GM23248 (cell line): ENCODE data around the gene CABP4. TPM values are rescaled to one million over a fixed set of nuclear protein-coding genes. Genes with fewer than 3 reads are reported as not detected.

Source experiments
- DNase-seq: peaks from one replicate; pipeline ENCODE4 v3.0.0-alpha.2; 2015
- H2AFZ ChIP-seq: fragments of 200-600 bp; sonication (generic); 2 replicates; pipeline ENCODE4 v1.6.1; 2016; ENCODE audit warnings: antibody characterized with exemption
- H3F3A ChIP-seq: fragments of 200-600 bp; sonication (generic); 2 replicates; pipeline ENCODE4 v1.6.1; 2016; ENCODE audit warnings: mild to moderate bottlenecking, antibody characterized with exemption, mixed run types; ENCODE audit not compliant: insufficient read depth
- H3K27ac ChIP-seq: fragments of 200-600 bp; sonication (generic); 2 replicates; pipeline ENCODE4 v1.5.1; 2016; ENCODE audit warnings: mild to moderate bottlenecking
- H3K27me3 ChIP-seq: fragments of 200-600 bp; sonication (generic); replicated peaks from 2 replicates; pipeline ENCODE4 v1.6.1; 2016; ENCODE audit warnings: mild to moderate bottlenecking; ENCODE audit not compliant: insufficient read depth
- H3K36me3 ChIP-seq: fragments of 200-600 bp; sonication (generic); 2 replicates; pipeline ENCODE4 v1.6.1; 2016; ENCODE audit warnings: low read depth, mild to moderate bottlenecking
- H3K4me1 ChIP-seq: fragments of 200-600 bp; sonication (generic); 2 replicates; pipeline ENCODE4 v1.6.1; 2016; ENCODE audit warnings: mild to moderate bottlenecking; ENCODE audit not compliant: insufficient read depth
- H3K4me2 ChIP-seq: fragments of 200-600 bp; sonication (generic); one replicate; pipeline ENCODE4 v1.6.1; 2016; ENCODE audit warnings: mild to moderate bottlenecking; ENCODE audit not compliant: unreplicated experiment
- H3K4me3 ChIP-seq: fragments of 200-600 bp; sonication (generic); 2 replicates; pipeline ENCODE4 v1.5.1; 2016; ENCODE audit warnings: mild to moderate bottlenecking
- H3K79me2 ChIP-seq: fragments of 200-600 bp; sonication (generic); 2 replicates; pipeline ENCODE4 v1.6.1; 2016; ENCODE audit warnings: mild to moderate bottlenecking; ENCODE audit not compliant: insufficient read depth
- H3K9ac ChIP-seq: fragments of 200-600 bp; sonication (generic); 2 replicates; pipeline ENCODE4 v1.6.1; 2016; ENCODE audit warnings: mild to moderate bottlenecking
- H3K9me2 ChIP-seq: fragments of 200-600 bp; sonication (generic); 2 replicates; pipeline ENCODE4 v1.6.1; 2016; ENCODE audit warnings: mixed run types, mild to moderate bottlenecking, moderate library complexity; ENCODE audit not compliant: insufficient read depth
- H3K9me3 ChIP-seq: fragments of 200-600 bp; sonication (generic); one replicate; pipeline ENCODE4 v1.6.1; 2017; ENCODE audit warnings: low read depth
- H4K20me1 ChIP-seq: fragments of 200-600 bp; sonication (generic); 2 replicates; pipeline ENCODE4 v1.6.0; 2016; ENCODE audit not compliant: insufficient read depth
- EZH2 ChIP-seq: fragments of 200-600 bp; sonication (generic); IDR thresholded peaks from 2 replicates; pipeline ENCODE4 v1.6.1; 2018; ENCODE audit warnings: antibody characterized with exemption, mild to moderate bottlenecking; ENCODE audit not compliant: insufficient read depth, poor library complexity, severe bottlenecking
- EZH2phosphoT487 ChIP-seq: fragments of 200-600 bp; sonication (generic); IDR thresholded peaks from 2 replicates; pipeline ENCODE4 v1.6.1; 2018; ENCODE audit warnings: antibody characterized with exemption, moderate library complexity, mild to moderate bottlenecking, low read depth; ENCODE audit not compliant: insufficient read depth
- WGBS, 2 experiments: methylation state at CpG; one replicate each; pipeline ENCODE4 v1.1.6; 2015 to 2017; ENCODE audit warnings: low lambda C conversion rate in 2 of 2, low coverage in 1 of 2; ENCODE audit errors: missing lambda C conversion rate in 2 of 2; 5-methylcytosine and 5-hydroxymethylcytosine counted together
- in situ Hi-C: fragments of 300-500 bp; cut with MboI; formaldehyde crosslinking; loops from 2 replicates; pipeline ENCODE4 v1.15.0; 2020
- polyA plus RNA-seq: library from polyadenylated mRNA; unstranded; fragments of >200 nt; fragmentation: Nextera tagmentation; extraction: Ambion mirVana; gene quantifications from 2 replicates; pipeline ENCODE4 v1.2.1, GENCODE V29; 2016
- total RNA-seq: library from RNA; depleted of rRNA; stranded (reverse); fragments of >200 nt; shearing (Covaris generic); gene quantifications from 2 replicates; pipeline ENCODE4 v1.2.3, GENCODE V29; 2014

Gene CABP4
- total and polyA plus RNA-seq, 2 experiments from 2014 or later = not detected

DNA sequence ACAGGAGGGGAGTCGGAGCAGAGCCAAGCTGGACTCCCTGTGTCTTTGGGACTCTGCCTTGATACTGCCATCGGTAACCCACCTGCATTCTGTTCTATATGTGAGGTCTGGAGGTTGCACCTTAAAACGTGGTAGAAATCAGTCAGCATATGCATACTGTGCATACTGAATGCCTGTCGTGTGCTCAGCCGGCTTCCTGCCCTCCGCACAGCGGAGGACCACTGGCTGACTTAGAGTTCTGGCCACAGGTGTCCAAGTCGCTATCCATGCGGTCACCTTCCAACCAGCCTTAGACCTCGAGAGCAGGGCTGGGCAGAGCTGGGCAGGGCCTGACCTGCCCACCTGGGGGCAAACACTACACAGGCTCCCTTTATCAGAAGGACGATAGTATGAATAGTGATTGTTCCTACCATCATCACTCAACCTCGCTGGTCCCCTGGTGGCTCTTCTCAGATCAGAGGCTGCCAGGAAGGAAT lies 47.4 kb upstream of the CABP4 start:
- Histone ChIP-seq H3K9me2 (no peaks in the 10 kb centered on the region), H4K20me1 (no peaks in the 10 kb centered on the region), H3K9ac (no peak overlapping the region), H3K4me3 (no peak overlapping the region), H3F3A (no peaks in the 10 kb centered on the region), H3K27me3 (peaks cover 23% of the 10 kb centered on the region), H3K9me3 (no peaks in the 10 kb centered on the region), H3K36me3 (no peaks in the 10 kb centered on the region), H2AFZ (no peak overlapping the region), H3K27ac (no peak overlapping the region), H3K4me2 (no peak overlapping the region), H3K79me2 (no peaks in the 10 kb centered on the region), H3K4me1 (no peaks in the 10 kb centered on the region)
- TF ChIP-seq EZH2phosphoT487 (no peak), EZH2 (no peak)
- 53 to 64% methylated on average over 12 of the region's 12 CpGs for WGBS, 2 experiments
- DNase-seq = no peak
- in situ Hi-C loops = no loop called here

DNA sequence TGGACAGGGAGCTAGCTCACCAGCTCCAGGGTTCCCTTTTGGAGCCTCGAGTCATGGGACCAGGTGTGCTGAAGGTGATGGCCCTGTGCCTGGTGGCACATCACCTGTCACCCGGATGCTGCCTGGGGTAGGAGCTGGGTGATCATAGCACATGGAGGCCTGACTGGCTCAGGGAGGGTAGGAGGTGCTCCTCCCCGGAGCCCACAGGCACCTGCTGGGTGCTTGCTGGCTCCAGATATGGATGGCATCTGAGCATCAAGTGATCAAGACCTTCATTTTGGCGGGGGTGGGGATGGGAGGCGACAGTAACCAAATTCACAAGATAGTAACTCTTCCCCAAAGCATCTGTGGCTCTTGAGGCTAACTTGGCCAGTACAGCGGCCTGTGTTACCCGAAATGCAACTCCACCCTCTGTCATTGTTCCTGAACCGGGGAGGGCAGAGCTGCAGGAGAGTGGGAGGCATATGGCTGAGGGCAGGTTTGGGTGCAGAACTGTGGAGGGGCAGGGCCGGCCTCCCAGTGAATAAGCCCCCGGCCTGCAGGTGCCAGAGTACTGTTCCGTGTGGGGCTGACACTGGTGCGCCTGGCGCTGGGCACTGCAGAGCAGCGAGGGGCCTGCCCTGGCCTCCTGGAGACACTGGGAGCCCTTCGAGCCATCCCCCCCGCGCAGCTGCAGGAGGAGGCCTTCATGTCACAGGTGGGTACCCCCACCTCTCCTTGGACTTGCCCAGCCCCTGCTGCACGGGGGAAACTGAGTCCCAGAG lies 46.5 kb upstream of the CABP4 start:
- WGBS, 2 experiments = 50 to 58% methylated on average over 18 of the region's 18 CpGs

DNA sequence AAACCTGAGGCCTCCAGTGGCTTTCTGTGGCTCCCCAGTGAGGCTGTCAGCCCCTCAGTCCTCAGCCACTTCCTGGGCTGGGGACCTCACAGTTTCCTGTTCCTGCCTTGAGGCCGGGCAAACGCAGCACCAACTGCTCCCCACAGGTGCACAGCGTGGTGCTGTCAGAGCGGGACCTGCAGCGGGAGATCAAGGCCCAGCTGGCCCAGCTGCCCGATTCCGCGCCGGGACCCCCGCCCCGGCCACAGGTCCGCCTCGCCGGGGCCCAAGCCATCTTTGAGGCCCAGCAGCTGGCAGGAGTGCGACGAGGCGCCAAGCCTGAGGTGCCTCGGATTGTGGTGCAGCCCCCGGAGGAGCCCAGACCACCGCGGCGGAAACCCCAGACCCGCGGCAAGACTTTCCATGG lies 45.9 kb upstream of the CABP4 start:
- in situ Hi-C loops = no loop called here

More for the DNA sequence above, 46.5 kb upstream of the CABP4 start:
- H3K9me2 ChIP-seq = no peaks in the 10 kb centered on the region
- no peak overlapping the region for H3K4me2 ChIP-seq
- no peaks in the 10 kb centered on the region for H3K36me3 ChIP-seq
- H4K20me1 ChIP-seq = no peaks in the 10 kb centered on the region
- H3K27ac ChIP-seq = no peak overlapping the region
- H3K4me3 ChIP-seq = no peak overlapping the region
- in situ Hi-C loops = no loop called here
- DNase-seq = no peak
- no peak overlapping the region for H3K9ac ChIP-seq
- no peaks in the 10 kb centered on the region for H3K9me3 ChIP-seq
- H3K27me3 ChIP-seq = peaks cover 23% of the 10 kb centered on the region
- no peak overlapping the region for H2AFZ ChIP-seq
- no peaks in the 10 kb centered on the region for H3K79me2 ChIP-seq
- no peaks in the 10 kb centered on the region for H3K4me1 ChIP-seq
- H3F3A ChIP-seq = no peaks in the 10 kb centered on the region
- TF ChIP-seq EZH2 (no peak), EZH2phosphoT487 (no peak)

DNA sequence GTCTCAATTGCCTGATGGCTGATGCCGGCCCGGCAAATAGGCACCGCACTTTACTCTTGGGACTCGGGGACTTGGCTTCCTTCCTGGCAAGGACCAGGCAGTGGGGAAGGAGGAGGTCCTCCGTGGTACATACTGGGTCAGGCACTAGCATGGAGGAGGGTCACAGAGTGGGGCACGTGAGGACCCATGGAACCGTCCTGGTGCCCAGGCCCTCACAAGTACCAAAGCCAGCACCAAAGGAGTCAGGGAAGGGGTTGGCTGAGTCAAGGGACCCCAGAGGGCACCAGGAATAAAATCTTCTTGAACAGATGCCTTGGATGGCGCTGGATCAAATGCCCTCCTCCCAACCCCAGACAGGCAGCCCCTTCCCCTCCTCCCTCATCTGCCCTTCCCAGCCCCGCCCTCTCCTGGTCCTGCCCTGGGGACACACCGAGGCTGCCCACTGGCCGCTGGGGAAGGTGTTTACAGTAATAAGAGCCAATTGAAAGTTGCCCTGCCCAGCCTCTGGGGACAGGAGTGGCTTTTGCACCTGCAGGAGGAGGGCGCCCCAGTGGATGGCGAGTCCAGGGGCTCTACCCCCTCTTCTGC lies 45.3 kb upstream of the CABP4 start:
- Histone ChIP-seq H3K27ac (no peak overlapping the region), H3K36me3 (no peaks in the 10 kb centered on the region), H3K4me1 (no peaks in the 10 kb centered on the region), H3K27me3 (peaks cover 23% of the 10 kb centered on the region), H3K4me2 (no peak overlapping the region), H3K9ac (no peak overlapping the region), H3F3A (no peaks in the 10 kb centered on the region), H4K20me1 (no peaks in the 10 kb centered on the region), H3K4me3 (no peak overlapping the region), H3K79me2 (no peaks in the 10 kb centered on the region), H3K9me3 (no peaks in the 10 kb centered on the region), H3K9me2 (no peaks in the 10 kb centered on the region), H2AFZ (no peak overlapping the region)
- WGBS, 2 experiments = 26 to 28% methylated on average over 11 to 13 of the region's 13 CpGs
- DNase-seq = no peak
- in situ Hi-C loops = no loop called here
- no peak for TF ChIP-seq EZH2phosphoT487
- TF ChIP-seq EZH2 = no peak

More for the DNA sequence above, 45.9 kb upstream of the CABP4 start:
- peaks cover 23% of the 10 kb centered on the region for H3K27me3 ChIP-seq
- no peak for DNase-seq
- no peak overlapping the region for H3K4me3 ChIP-seq
- H3K79me2 ChIP-seq = no peaks in the 10 kb centered on the region
- 59% methylated on average over 10 to 24 of the region's 24 CpGs for WGBS, 2 experiments
- H3K4me2 ChIP-seq = no peak overlapping the region
- no peaks in the 10 kb centered on the region for H3F3A ChIP-seq
- H4K20me1 ChIP-seq = no peaks in the 10 kb centered on the region
- H3K9me2 ChIP-seq = no peaks in the 10 kb centered on the region
- TF ChIP-seq EZH2phosphoT487 (no peak), EZH2 (no peak)
- H3K27ac ChIP-seq = no peak overlapping the region
- H3K9me3 ChIP-seq = no peaks in the 10 kb centered on the region
- H2AFZ ChIP-seq = no peak overlapping the region
- no peaks in the 10 kb centered on the region for H3K36me3 ChIP-seq
- H3K4me1 ChIP-seq = no peaks in the 10 kb centered on the region
- H3K9ac ChIP-seq = no peak overlapping the region
